HG03571 (cell line): ENCODE data around the gene WWOX.

Experiments used
- ATAC-seq: cut with Tn5 transposase; IDR thresholded peaks from one replicate; pipeline ENCODE4 v1.9.1; 2021; ENCODE audit not compliant: unreplicated experiment

WWOX gene

GRCh38 chr16:78292086-78292843 lies 192.8 kb downstream of the WWOX start:
- no peak for ATAC-seq

- no peak for ATAC-seq
Observed at GRCh38 chr16:78292844-78293380, 193.5 kb downstream of the WWOX start.

GRCh38 chr16:78294538-78295225 lies 195.2 kb downstream of the WWOX start:
- ATAC-seq, result no peak

- ATAC-seq, result no peak
Observed at GRCh38 chr16:78297066-78297666, 197.7 kb downstream of the WWOX start.

DNA sequence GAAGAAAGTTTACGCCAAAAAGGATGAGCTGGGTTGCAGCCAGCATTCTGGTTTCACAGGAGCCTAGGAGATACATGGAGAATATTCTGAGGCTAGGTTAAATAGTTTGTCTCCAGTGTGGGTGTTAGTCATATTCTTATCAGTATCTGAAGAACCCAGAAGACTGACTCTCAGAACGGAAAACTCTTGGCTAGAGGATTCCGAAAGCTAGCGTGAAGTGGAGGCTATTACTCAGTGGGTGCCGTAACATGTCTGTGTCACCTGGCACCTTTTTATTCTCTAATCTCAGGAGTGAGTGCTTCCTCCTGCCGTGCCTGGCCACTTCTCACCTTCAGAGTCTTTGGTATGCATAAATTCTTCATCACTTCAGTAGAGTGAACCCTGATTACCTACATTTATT lies 199.5 kb downstream of the WWOX start:
- ATAC-seq, result no peak

GRCh38 chr16:78300469-78300868 lies 201.0 kb downstream of the WWOX start:
- no peak for ATAC-seq

DNA sequence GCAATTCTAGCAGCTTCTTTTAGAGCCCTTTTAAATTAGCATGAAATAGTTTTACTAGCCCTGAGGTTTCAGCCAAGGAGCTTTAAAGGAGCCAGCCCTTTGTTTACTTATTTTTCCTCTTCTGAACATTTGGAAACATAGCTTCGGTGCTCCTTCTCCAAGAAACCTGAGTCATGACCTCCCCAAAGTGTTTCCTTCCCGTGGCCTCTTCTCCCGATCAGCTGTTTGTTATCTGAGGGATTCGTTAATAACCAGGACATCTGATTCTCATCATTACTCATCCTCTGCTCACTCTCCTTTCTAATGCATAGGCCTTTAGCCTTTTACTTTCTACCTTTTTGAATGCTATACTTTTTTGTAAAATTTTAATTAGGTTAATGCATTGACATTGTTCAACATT lies 204.5 kb downstream of the WWOX start:
- no peak for ATAC-seq

GRCh38 chr16:78306361-78306760 lies 206.9 kb downstream of the WWOX start:
- no peak for ATAC-seq

DNA sequence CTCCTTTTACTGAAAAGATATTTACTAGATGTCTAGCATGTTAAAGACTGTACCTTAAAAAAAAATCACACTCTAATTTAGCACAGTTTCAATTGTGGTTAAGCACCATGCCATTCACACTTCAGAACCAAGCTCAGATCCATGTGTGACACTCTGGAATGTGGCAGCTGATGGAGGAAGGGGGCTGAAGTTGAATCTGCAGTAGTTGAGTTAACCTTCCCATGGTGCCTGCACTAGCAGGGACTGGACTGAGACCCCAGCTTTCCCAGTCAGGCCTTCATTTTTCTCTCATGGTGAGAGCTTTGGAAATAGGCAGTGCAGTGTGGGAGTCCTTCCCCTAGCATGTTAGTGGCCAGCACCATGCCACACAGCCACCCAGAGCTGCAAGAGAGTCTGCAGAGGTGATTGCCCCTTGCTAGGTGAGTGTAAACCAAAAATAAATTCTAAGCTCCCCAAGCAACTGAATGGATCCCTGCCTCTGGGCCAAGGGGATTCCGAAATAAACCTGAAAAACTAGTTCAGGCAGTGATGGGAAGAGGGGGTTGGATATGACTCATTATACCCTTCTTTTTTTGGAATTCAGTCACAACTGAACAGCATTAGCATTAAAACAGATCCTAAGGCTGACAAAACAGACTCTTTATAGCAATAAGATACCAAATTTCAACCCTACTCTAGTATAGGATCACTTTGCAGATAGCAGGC lies 208.5 kb downstream of the WWOX start:
- ATAC-seq, result no peak

GRCh38 chr16:78309763-78310162 lies 210.3 kb downstream of the WWOX start:
- no peak for ATAC-seq

DNA sequence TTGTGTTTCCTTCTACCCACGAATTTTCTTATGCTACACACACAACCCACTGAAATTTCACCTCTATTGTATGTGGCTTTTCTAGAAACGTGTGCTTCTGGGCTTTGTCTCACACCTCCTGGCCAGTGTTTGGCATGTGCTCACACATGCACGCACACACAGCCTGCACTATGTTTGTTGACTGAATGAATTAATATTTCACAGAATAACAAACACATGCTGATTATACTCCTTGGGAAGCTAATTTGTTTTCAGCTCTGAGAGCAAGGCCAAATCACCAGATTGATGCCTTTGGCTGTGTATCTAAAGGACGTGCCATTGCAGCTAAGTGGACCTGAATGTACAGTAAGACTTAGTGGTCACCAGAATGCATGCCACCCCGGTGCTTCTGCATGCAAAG lies 210.7 kb downstream of the WWOX start:
- no peak for ATAC-seq

- ATAC-seq, result no peak
Observed at GRCh38 chr16:78310990-78311561, 211.6 kb downstream of the WWOX start.

- no peak for ATAC-seq
Observed at GRCh38 chr16:78311831-78312230, 212.4 kb downstream of the WWOX start.

- no peak for ATAC-seq
Observed at GRCh38 chr16:78317564-78318240, 218.2 kb downstream of the WWOX start.

DNA sequence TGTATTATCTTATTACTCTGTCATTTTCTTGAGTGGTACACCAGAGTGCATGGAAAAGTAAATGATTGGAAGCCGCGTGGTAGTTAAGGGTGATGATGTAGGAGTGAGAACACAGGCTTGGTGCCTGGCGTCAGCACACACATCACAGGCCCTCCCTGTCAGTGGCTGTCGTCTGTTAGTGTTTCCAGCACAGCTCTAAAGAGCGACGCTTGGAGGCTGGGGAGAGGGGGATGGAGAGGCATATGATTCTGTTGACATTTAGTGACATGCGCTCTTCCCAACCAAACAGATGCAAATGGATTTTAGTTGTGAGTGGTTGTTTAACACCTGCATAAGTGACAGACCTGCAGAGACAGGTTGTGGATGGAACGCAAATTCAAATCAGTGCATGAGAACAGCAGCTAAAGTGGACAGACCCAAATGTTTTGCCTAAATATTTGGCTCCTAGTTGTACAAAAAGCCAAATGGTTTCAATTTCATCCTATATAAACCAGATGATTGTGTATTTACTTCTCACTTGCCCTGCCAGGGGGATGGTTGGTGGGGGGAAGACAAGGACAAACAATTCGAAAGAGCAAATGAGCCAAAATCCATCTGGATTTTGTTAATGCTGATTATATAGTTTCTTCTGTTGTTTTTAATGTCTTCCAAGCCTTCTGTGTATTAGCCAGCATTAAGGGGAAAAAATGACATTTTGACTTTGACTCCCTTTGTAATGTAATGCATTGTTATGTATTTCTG lies 222.3 kb downstream of the WWOX start:
- no peak for ATAC-seq

GRCh38 chr16:78323315-78323714 lies 223.9 kb downstream of the WWOX start:
- ATAC-seq, result no peak

- ATAC-seq, result no peak
Observed at GRCh38 chr16:78324649-78325285, 225.3 kb downstream of the WWOX start.

GRCh38 chr16:78325468-78326352 lies 226.3 kb downstream of the WWOX start:
- ATAC-seq, result no peak
